Stimulated activated CD4-positive, alpha-beta T cell treated with anti-CD3 and anti-CD28 coated beads, Interleukin-1b, Interleukin-23, amount 100 ng/mL, for 4 hours (primary cell): ENCODE data around the gene RPRD1A.
"Not testable (repeated sequence)": the region's sequence is repeated elsewhere in the genome, so short reads cannot be mapped to it uniquely, and the experiment has no call there.

Experiments used
- DNase-seq, 2 donors: peaks; one replicate each; pipeline ENCODE4 v3.0.0-alpha.2; 2020; ENCODE audit warnings: low read depth in 2 of 2

The RPRD1A gene

DNA sequence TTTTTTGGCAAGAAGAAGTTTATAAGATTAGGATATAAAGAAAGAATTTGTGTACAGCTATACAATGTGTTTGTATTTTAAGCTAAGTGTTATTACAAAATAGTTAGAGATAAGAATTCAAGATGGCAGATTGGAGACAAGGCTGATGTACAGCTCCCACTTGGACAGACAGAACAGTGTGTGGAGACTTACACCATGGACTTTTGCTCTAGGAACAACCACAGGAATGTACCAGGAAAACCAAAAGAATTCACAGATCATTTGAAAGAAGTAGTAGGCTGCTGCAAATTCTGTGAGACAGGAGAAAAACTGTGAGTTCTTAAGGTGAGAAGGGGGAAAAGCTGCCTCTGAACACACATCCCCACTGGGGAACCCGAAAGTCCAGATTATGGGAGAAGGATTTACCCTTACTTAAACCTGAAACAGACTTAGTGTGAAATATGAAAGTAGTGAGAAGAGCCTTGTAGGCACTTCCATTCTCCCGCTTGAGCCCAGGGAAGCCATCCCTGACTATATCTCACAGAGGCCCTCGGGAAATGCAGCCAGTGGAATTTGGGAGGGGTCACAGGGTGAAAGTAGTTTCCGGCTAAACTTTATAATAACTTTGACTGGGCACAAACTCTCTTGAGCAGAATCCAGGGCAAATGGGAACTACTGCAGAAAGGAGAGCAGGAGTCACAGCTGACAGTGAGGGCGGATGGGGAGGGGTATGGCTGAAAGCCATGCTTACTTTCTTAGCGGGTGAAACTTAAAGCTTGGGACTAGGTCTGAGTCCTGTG lies 11.6 kb upstream of the RPRD1A start:
- no peak for DNase-seq

DNA sequence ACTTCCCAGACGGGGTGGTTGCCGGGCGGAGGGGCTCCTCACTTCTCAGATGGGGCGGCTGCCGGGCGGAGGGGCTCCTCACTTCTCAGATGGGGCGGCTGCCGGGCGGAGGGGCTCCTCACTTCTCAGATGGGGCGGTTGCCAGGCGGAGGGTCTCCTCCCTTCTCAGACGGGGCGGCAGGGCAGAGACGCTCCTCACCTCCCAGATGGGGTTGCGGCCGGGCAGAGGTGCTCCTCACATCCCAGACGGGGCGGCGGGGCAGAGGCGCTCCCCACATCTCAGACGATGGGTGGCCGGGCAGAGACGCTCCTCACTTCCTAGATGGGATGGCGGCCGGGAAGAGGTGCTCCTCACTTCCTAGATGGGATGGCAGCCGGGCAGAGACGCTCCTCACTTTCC lies 10.4 kb upstream of the RPRD1A start:
- DNase-seq = not testable (repeated sequence)

- DNase-seq = no peak
Observed at GRCh38 chr18:36075862-36076587, 8.7 kb upstream of the RPRD1A start.

DNA sequence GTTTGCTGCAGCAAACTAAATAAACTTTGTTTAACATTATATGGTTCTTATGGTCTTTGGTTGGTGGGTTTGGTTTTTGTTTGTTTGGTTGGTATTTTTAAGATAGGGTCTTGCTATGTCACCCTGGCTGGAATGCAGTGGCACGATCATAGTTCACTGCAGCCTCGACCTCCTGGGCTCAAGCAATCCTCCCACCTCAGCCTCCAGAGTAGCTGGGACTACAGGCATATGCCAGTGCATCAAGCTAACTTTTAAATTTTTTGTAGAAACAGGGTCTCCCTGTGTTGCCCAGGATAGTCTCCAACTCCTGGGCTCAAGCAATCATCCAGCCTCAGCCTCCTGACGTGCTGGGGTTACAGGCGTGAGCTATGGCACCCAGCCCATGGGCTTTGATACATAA lies 7.1 kb upstream of the RPRD1A start:
- DNase-seq = no peak

DNA sequence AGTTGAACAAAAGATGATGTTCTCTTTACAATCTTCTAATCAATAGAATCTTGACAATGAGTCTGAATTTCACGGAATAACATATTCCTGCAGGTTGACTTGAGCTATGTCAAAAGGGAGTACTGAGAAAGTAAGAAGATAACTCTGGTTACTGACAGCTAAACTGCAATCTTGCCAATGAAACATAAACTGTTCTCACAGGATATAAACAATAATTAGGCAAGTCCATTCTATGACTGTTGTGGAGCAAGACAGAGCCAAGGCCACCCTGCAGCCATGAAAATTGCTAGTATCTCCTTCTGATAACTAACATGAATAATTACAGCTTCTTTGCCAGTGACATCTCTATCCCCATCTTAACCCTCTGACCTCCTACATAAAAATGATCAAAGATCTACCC lies 6.3 kb upstream of the RPRD1A start:
- DNase-seq = no peak

GRCh38 chr18:36072406-36072805 lies 5.0 kb upstream of the RPRD1A start:
- not testable (repeated sequence) for DNase-seq

- no peak for DNase-seq
Observed at GRCh38 chr18:36066686-36067054, 689 bp downstream of the RPRD1A start.

GRCh38 chr18:36066001-36066400 lies 1.4 kb downstream of the RPRD1A start:
- no peak for DNase-seq

DNA sequence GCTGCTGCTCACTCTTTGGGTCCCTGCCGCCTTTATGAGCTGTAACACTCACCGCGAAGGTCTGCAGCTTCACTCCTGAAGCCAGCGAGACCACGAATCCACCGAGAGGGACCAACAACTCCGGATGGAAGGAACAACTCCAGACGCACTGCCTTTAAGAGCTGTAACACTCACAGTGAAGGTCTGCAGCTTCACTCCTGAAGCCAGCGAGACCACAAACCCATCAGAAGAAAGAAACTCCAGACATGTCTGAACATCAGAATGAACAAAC lies 2.6 kb downstream of the RPRD1A start:
- DNase-seq = not testable (repeated sequence)

DNA sequence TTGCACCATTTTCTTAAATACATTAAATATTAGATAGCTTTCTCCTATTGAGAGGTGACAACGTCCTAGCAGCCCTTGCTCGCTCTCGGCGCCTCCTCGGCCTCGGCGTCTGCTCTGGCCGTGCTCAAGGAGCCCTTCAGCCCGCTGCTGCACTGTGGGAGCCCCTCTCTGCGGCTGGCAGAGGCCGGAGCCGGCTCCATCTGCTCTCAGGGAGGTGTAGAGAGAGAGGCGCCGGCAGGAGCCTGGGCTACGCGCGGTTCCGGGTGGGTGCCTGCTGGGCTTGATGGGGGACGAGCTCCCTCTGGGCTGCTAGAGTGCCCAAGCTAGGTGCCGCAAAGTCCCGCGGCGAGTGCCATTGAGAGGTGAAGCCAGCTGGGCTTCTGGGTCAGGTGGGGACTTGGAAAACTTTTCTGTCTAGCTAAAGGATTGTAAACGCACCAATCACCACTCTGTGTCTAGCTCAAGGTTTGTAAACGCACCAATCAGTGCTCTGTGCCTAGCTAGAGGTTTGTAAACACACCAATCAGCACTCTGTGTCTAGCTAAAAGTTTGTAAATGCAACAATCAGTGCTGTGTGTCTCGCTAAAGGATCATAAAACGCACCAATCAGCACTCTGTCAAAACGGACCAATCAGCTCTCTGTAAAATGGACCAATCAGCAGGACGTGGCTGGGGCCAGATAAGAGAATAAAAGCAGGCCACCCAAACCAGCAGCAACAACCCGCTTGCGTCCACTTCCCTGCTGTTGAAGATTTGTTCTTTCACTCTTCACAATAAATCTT lies 3.1 kb downstream of the RPRD1A start:
- no peak for DNase-seq

DNA sequence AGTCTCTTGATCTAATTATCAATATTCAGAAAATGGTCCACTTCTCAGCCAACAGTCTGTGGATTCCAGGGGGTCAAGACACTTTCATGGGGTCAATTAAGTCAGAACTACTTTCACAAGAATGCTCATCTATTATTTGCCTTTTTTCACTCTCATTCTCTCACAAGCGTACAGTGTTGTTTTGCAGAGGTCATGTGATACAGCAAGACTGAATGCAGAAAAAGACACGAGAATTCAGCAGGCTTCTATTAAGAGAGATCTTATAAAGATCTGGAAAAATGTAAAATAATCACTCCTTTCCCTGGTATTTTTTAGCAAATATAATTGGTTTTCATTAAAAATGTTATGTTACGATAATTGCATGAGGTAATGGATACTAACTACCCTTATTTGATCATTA lies 8.7 kb downstream of the RPRD1A start:
- no peak for DNase-seq

- no peak for DNase-seq
Observed at GRCh38 chr18:36051760-36052159, 15.6 kb downstream of the RPRD1A start.

DNA sequence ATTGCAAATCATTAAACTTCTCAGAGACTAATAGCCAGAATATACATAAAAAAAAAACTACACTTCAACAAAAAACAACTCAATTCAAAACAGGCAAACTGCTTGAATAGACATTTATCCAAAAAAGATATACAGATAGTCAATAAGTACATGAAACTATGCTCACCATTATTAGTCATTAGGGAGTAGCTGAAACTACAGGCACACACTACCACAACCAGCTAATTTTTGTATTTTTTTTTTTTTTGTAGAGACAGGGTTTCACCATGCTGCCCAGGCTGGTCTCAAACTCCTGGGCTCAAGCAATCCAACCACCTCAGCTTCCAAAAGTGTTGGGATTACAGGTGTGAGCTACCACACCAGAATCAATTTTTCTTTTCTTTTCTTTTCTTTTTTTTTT lies 16.9 kb downstream of the RPRD1A start:
- DNase-seq = no peak

GRCh38 chr18:36047521-36047920 lies 19.8 kb downstream of the RPRD1A start:
- no peak for DNase-seq

DNA sequence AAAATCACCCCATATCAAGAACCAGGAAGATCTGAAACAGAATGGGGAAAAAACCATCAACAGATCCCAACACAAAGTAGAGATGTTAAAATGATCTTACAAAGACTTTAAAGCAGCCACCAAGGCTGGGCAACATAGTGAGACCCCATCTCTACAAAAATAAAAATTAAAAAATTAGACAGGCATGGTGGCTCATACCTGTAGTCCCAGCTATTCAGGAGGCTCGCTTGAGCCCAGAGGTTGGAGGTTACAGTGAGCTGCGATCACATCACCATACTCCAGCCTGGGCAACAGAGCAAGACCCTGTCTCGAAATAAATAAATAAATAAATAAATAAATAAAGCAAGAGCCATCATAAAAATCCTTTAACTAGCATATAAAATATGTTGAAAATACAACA lies 20.5 kb downstream of the RPRD1A start:
- no peak for DNase-seq

DNA sequence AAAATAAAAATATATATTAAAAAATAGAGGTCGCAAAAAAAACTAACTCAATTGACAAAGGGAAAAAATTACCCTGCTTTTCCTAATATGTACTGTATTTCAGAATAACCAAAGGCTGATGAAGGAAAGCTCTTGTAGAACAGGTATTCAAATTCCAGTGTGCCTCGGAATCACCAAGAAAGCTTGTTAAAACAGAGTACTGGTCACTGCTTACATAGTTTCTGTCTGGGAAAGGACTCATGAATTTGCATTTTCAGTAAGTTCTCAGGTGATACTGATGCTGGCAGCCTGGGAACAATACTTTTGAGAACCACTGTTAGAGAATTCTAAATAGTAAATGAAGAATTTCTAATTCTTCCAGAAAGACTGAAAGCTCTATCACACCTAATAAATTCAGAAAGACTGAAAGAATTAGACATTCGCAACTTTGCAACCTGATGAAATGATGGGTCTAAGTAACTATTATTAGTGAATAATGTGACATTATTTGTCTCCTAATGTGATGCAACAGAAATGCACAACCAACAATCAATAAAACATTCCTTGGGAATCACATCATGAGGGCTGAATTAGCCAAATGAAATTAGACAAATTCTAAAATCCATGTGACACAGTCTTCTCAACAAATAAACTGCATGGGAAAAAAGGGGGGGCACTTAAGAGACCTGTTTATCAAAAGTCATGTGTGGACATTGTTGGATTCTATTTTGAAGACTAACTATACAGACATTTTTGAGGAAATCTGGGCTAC lies 21.9 kb downstream of the RPRD1A start:
- DNase-seq = no peak

GRCh38 chr18:36043153-36043552 lies 24.2 kb downstream of the RPRD1A start:
- no peak for DNase-seq

DNA sequence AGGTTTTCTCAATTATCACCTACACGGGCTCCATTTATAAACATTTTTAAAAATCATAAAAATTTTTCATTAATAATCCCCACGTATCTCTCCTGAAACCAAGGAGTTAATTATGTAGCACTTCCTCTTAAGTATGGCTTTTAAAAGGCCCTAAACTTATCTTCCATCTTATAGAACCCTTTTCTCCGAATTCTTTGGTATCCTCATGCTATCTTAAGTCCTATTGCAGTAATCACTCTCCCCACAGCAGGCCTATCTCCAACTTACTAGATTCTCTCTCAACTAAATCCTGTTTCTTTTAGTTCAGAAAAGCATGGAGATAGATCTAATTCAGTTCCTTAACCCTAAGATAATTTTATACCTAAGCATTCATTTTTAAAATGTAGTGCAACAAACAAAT lies 26.2 kb downstream of the RPRD1A start:
- no peak for DNase-seq

DNA sequence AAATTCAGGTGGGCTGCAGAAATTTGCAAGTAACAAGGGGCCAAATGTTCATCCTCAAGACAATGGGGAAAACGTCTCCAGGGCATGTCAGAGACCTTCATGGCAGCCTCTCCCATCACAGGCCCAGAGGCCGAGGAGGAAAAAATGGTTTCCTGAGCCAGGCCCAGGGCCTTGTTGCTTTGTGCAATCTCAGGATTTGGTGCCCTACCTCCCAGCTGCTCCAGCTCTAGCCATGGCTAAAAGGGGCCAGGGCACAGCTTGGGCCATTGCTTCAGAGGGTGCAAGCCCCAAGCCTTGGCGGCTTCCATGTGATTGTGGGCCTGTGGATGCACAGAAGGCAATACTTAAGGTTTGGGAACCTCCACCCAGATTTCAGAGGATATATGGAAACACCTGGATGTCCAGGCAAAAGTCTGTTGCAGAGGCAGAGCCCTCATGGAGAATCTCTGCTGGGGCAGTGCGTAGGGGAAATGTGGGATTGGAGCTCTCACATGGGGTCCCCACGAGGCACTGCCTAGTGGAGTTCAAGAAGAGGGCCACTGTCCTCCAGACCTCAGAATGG lies 29.2 kb downstream of the RPRD1A start:
- DNase-seq = no peak

- DNase-seq = no peak
Observed at GRCh38 chr18:36035253-36035652, 32.1 kb downstream of the RPRD1A start.

DNA sequence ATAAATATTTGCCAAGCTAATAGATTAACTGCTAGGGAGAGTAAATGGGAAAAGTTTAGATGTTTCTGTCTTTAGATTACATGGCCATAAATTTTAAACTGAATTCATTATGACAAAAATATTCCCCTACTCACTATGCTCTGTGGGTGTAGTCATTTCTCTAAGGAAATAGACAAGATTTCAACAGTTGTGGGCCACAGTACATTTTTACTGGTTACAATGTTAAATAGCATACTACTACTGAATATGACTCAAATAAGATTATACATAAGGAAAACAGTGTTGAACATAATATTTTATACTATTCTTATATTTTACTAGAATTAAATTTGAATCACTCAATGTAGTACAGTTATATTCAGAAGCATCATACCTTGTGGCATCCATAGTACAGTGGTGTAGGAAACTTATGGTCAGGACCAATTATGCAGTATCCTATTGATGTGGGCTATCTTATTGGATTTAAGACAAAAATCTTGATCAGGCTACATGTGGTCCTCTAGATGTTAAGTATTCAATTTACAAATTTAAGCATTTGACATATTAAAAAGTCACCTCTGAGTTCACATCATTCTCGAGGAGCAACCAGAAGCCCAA lies 33.0 kb downstream of the RPRD1A start:
- no peak for DNase-seq

- no peak for DNase-seq
Observed at GRCh38 chr18:36031903-36032302, 35.5 kb downstream of the RPRD1A start.
